Karpas-422 (cell line): Measurements from ENCODE around the gene SLC35F1. TPM values are rescaled to one million over a fixed set of nuclear protein-coding genes. Genes with fewer than 3 reads are reported as not detected.

Experiments used
- DNase-seq: peaks from one replicate; pipeline ENCODE4 v3.0.0-alpha.2; 2015
- H2AFZ ChIP-seq: fragments of 200-600 bp; sonication (generic); 2 replicates; pipeline ENCODE4 v1.6.1; 2014; ENCODE audit warnings: antibody characterized with exemption, low read length, mixed read lengths
- H3K27ac ChIP-seq: fragments of 200-600 bp; sonication (generic); 2 replicates; pipeline ENCODE4 v1.5.1; 2014; ENCODE audit warnings: mild to moderate bottlenecking, low read length, moderate library complexity
- H3K27me3 ChIP-seq: fragments of 200-600 bp; sonication (generic); 2 replicates; pipeline ENCODE4 v1.6.1; 2014; ENCODE audit warnings: low read length, mixed read lengths
- H3K36me3 ChIP-seq: fragments of 200-600 bp; sonication (generic); 2 replicates; pipeline ENCODE4 v1.6.1; 2014; ENCODE audit warnings: low read length, mixed read lengths; ENCODE audit not compliant: insufficient read depth
- H3K4me1 ChIP-seq: fragments of 200-600 bp; sonication (generic); 2 replicates; pipeline ENCODE4 v1.6.1; 2014; ENCODE audit warnings: mild to moderate bottlenecking, low read length, mixed read lengths
- H3K4me2 ChIP-seq: fragments of 200-600 bp; sonication (generic); 2 replicates; pipeline ENCODE4 v1.6.1; 2014; ENCODE audit warnings: low read length, low read depth, mild to moderate bottlenecking; ENCODE audit not compliant: poor library complexity, severe bottlenecking
- H3K4me3 ChIP-seq: fragments of 200-600 bp; sonication (generic); 2 replicates; pipeline ENCODE4 v1.5.1; 2014; ENCODE audit warnings: mild to moderate bottlenecking, antibody characterized with exemption, low read length, mixed read lengths
- H3K79me2 ChIP-seq: fragments of 200-600 bp; sonication (generic); 2 replicates; pipeline ENCODE4 v1.6.1; 2014; ENCODE audit warnings: mild to moderate bottlenecking, low read length, mixed read lengths
- H3K9ac ChIP-seq: fragments of 200-600 bp; sonication (generic); 2 replicates; pipeline ENCODE4 v1.6.0; 2014; ENCODE audit warnings: low read length
- H3K9me2 ChIP-seq: fragments of 200-600 bp; sonication (generic), shearing (Covaris generic); replicated peaks from 2 replicates; pipeline ENCODE4 v1.6.0; 2014; ENCODE audit warnings: mild to moderate bottlenecking, low read length, moderate library complexity; ENCODE audit not compliant: insufficient read depth
- H3K9me3 ChIP-seq: fragments of 300-700, 200-600 bp; sonication (generic); 2 replicates; pipeline ENCODE4 v1.6.1; 2014; ENCODE audit warnings: low read length, mixed read lengths
- H4K20me1 ChIP-seq: fragments of 200-600 bp; sonication (generic); 2 replicates; pipeline ENCODE4 v1.6.1; 2014; ENCODE audit warnings: mild to moderate bottlenecking, antibody characterized with exemption, low read length, low read depth; ENCODE audit not compliant: insufficient read depth
- total RNA-seq: library from RNA; depleted of rRNA; stranded (reverse); fragments of >200 nt; shearing (Covaris generic); gene quantifications from 2 replicates; pipeline ENCODE4 v1.2.3, GENCODE V29; 2014; ENCODE audit warnings: low replicate concordance

SLC35F1 gene
- total RNA-seq, 1 experiment from 2014 or later = not detected

DNA sequence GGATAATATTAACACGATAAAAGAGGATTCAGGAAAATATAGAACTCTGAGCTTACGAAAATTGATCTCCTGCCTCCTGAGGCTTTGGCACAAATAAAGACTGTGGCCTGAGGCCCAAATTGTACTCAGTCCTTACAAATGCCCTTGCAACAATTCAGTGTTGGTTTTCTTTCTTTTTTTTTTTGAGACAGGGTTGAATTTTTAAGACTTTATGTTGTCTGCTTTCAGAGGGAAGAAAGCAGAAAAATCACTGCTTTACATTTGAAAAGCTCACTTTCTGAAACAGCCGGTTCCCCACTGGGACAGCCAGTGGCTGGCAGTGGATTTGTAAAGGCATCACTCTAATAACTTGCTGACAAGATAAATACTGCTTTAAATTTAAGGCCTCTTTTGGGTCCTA, 290.5 kb downstream of the SLC35F1 start:
- Histone ChIP-seq H3K9me2 (no peaks in the 10 kb centered on the region), H3K79me2 (no peaks in the 10 kb centered on the region), H3K27me3 (no peaks in the 10 kb centered on the region), H3K9ac (no peak overlapping the region), H3K4me3 (no peak overlapping the region), H4K20me1 (no peaks in the 10 kb centered on the region), H3K27ac (no peak overlapping the region), H3K4me2 (no peak overlapping the region), H3K36me3 (no peaks in the 10 kb centered on the region), H2AFZ (no peak overlapping the region), H3K4me1 (no peaks in the 10 kb centered on the region), H3K9me3 (no peaks in the 10 kb centered on the region)
- DNase-seq = no peak

DNA sequence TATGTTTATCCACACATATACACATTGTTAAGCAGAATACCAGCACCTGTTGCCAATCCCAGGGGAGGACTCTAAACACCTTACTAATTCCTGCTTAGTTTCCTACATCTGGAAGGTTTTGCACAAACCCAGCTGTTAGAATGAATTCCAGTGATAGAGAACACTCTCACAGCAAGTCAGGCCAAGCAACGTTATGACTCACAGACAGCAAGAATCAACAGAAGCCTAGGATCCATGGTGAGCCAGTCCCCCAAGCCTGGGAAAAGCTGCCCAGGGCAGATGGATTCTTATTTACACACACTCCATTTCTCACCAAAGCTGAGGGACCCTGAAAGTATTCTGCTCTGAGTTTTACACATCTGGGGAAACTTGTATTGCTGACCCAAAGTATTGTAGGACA, 291.7 kb downstream of the SLC35F1 start:
- Histone ChIP-seq H3K27ac (no peak overlapping the region), H3K9me3 (no peaks in the 10 kb centered on the region), H3K9ac (no peak overlapping the region), H3K79me2 (no peaks in the 10 kb centered on the region), H3K4me1 (no peaks in the 10 kb centered on the region), H3K9me2 (no peaks in the 10 kb centered on the region), H3K4me3 (no peak overlapping the region), H3K27me3 (no peaks in the 10 kb centered on the region), H2AFZ (no peak overlapping the region), H3K4me2 (no peak overlapping the region), H4K20me1 (no peaks in the 10 kb centered on the region), H3K36me3 (no peaks in the 10 kb centered on the region)
- DNase-seq = no peak

DNA sequence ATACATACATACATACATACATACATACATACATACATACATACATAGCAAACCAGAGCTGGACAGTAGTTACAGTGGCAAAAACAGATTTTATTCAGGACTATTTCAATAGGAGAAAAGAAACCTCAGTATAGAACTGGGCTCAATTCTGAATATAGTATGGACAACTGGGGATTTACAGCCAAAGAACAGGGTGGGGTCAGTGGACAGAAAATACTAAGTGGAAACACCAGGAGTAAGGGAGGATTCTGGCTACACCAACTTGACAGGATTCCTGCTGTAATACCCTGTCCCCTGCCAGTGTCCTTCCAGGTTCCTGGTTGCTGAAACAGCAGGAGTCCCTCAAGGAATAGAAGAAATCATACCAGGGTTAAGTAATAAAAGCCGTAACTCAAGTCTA, 293.1 kb downstream of the SLC35F1 start:
- H4K20me1 ChIP-seq = no peaks in the 10 kb centered on the region
- H2AFZ ChIP-seq = no peak overlapping the region
- H3K27me3 ChIP-seq = no peaks in the 10 kb centered on the region
- H3K9ac ChIP-seq = no peak overlapping the region
- no peak for DNase-seq
- no peak overlapping the region for H3K27ac ChIP-seq
- no peaks in the 10 kb centered on the region for H3K4me1 ChIP-seq
- H3K9me3 ChIP-seq = no peaks in the 10 kb centered on the region
- H3K4me2 ChIP-seq = no peak overlapping the region
- no peaks in the 10 kb centered on the region for H3K79me2 ChIP-seq
- no peaks in the 10 kb centered on the region for H3K9me2 ChIP-seq
- no peaks in the 10 kb centered on the region for H3K36me3 ChIP-seq
- no peak overlapping the region for H3K4me3 ChIP-seq

DNA sequence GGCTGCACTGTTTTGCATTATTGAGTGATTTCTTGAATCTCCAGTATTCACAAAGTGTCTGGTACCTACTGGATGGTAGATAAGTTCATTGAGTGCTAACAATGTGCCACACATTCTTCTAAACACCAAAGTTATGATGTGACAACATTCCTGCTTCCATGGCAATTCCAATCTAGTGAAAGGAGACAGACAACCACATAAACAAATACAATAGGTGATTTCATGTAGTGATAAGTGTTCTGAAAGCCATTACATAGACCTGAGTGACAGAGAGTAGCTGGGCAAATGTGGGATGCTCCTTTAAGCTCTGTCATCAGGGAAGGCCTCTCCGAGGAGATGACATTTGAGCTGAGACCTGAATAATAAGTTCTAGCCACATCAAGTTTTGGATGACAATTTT, 295.5 kb downstream of the SLC35F1 start:
- Histone ChIP-seq H3K27me3 (no peaks in the 10 kb centered on the region), H3K27ac (no peak overlapping the region), H3K79me2 (no peaks in the 10 kb centered on the region), H3K36me3 (no peaks in the 10 kb centered on the region), H3K4me1 (no peaks in the 10 kb centered on the region), H3K4me2 (no peak overlapping the region), H3K9me2 (no peaks in the 10 kb centered on the region), H3K9ac (no peak overlapping the region), H3K4me3 (no peak overlapping the region), H3K9me3 (no peaks in the 10 kb centered on the region), H4K20me1 (no peaks in the 10 kb centered on the region), H2AFZ (no peak overlapping the region)
- DNase-seq = no peak

DNA sequence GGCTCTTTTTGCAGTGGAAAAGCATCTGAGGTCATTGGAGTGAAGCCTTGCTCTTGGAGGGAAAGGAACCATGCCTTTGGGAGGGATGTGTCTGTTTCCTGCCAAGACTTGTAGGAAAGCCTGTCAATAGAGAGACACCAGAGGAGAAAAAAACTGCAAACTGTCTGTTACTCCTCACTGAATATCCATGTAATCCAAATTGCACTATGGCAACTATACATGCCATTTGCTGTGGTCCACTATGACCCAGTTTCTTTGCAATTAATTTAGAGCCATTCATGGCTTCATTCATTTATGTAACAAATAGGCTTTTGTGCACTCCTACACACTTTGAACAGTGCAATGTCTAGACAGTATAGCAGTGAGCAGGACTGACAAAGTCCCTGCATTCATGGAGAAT, 296.5 kb downstream of the SLC35F1 start:
- Histone ChIP-seq H2AFZ (no peak overlapping the region), H3K9me3 (no peaks in the 10 kb centered on the region), H3K9me2 (no peaks in the 10 kb centered on the region), H3K27me3 (no peaks in the 10 kb centered on the region), H3K9ac (no peak overlapping the region), H3K4me2 (no peak overlapping the region), H3K36me3 (no peaks in the 10 kb centered on the region), H3K4me1 (no peaks in the 10 kb centered on the region), H3K4me3 (no peak overlapping the region), H3K27ac (no peak overlapping the region), H4K20me1 (no peaks in the 10 kb centered on the region), H3K79me2 (no peaks in the 10 kb centered on the region)
- DNase-seq = no peak

DNA sequence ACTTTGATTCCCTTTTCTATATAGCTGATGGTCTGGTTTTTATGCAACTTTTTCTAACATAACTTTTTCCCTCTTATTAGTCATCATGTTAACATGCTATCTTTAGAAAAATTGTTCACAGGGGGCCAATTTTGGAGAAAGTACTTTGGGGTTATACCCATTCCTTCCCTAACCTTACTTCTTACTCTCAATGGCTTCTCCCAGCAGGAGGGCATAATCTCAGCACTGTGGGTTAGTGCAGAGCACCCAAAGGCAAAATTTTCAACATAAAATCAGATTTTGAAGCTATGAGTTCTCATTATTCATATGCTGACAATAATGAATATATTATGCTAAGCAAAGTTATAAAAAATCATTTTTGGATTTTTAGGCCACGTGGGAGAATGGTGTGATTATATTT, 299.2 kb downstream of the SLC35F1 start:
- H3K9me3 ChIP-seq = no peaks in the 10 kb centered on the region
- no peak overlapping the region for H3K4me3 ChIP-seq
- no peak overlapping the region for H3K27ac ChIP-seq
- H3K4me2 ChIP-seq = no peak overlapping the region
- no peak overlapping the region for H2AFZ ChIP-seq
- H3K4me1 ChIP-seq = peaks cover 10% of the 10 kb centered on the region
- H4K20me1 ChIP-seq = no peaks in the 10 kb centered on the region
- DNase-seq = no peak
- no peaks in the 10 kb centered on the region for H3K36me3 ChIP-seq
- no peaks in the 10 kb centered on the region for H3K9me2 ChIP-seq
- H3K27me3 ChIP-seq = no peaks in the 10 kb centered on the region
- no peaks in the 10 kb centered on the region for H3K79me2 ChIP-seq
- H3K9ac ChIP-seq = no peak overlapping the region

DNA sequence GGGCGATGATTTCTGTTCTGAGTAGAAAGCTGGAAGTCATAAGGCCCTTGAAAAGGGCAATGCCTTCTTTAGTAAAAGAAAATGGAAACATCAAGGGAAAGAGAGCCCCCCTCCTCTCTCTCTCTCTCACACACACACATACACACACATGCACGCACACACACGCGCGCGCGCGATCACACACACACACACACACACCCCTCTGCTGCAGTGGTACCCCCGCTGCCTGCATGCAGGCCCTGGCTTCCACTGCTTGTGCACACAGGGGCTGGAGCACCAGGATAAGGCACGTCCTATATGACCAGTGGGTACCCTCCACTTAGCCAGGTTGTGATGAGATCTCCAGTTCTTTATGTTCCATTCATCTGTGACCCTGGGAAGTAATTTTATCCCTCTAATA, 300.9 kb downstream of the SLC35F1 start:
- Histone ChIP-seq H3K9ac (no peak overlapping the region), H3K36me3 (no peaks in the 10 kb centered on the region), H3K27ac (no peak overlapping the region), H3K27me3 (no peaks in the 10 kb centered on the region), H3K79me2 (no peaks in the 10 kb centered on the region), H3K9me3 (no peaks in the 10 kb centered on the region), H4K20me1 (no peaks in the 10 kb centered on the region), H3K4me3 (no peak overlapping the region), H3K9me2 (no peaks in the 10 kb centered on the region), H3K4me1 (peaks cover 10% of the 10 kb centered on the region), H3K4me2 (no peak overlapping the region), H2AFZ (no peak overlapping the region)
- DNase-seq = no peak

DNA sequence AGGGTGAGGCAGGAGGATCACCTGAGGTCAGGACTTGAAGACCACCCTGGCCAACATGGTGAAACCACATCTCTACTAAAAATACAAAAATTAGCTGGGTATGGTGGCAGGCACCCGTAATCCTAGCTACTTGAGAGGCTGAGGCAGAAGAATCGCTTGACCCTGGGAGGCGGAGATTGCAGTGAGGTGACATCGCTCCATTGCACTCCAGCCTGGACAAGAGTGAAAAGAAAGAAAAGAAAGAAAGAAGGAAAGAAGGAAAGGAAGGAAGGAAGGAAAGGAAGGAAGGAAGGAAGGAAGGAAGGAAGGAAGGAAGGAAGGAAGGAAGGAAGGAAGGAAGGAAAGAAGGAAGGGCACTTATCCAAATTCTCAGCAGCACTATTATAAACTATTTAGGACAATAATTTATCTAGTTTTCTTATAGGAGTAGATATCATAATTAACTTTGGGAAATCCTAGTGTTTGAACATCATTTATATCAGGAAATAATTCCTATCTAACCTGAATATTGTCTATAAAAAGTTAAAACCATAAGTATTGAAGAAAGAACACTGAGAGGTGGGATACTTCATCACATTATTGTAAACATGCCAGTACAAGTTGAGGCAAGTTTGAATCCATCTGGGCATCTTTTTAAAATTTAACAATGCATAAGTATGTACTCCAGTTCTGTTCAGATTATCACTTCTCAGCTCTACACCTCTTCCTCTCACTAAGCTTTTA, 305.5 kb downstream of the SLC35F1 start:
- Histone ChIP-seq H3K27me3 (no peaks in the 10 kb centered on the region), H3K9me3 (no peaks in the 10 kb centered on the region)
- no peak for DNase-seq

More for the DNA sequence above, 305.5 kb downstream of the SLC35F1 start:
- peaks cover 10% of the 10 kb centered on the region for H3K4me1 ChIP-seq
- no peaks in the 10 kb centered on the region for H3K79me2 ChIP-seq
- H3K4me2 ChIP-seq = no peak overlapping the region
- H3K9ac ChIP-seq = no peak overlapping the region
- no peak overlapping the region for H3K4me3 ChIP-seq
- H4K20me1 ChIP-seq = no peaks in the 10 kb centered on the region
- no peaks in the 10 kb centered on the region for H3K36me3 ChIP-seq
- no peak overlapping the region for H2AFZ ChIP-seq
- H3K9me2 ChIP-seq = no peaks in the 10 kb centered on the region
- H3K27ac ChIP-seq = no peak overlapping the region
